ENCODE measurements around the gene DIABLO.

GRCh38 chr12:122244565-122245371 is 18.9 kb upstream of the DIABLO start:
- no peak for TF ChIP-seq CTCF (IDR thresholded peaks at IDR 0.05; ENCODE audit: low read length)
- TF ChIP-seq EZH2phosphoT487 (IDR thresholded peaks at IDR 0.05; ENCODE audit: low read length) = no peak
- TF ChIP-seq EZH2 (optimal IDR thresholded peaks at IDR 0.05; ENCODE audit: low read depth, low read length) = no peak

All from MM.1S (cell line).